ENCODE data around the gene SUPT20H.
A peak's percentile ranks its signal among the peaks of the same experiment; 100 is the strongest.

SUPT20H gene

GRCh38 chr13:36999054-36999714 is 60.3 kb downstream of the SUPT20H start, which contains the start of gene ALG5:
TSS of gene ALG5 (minus strand) at chr13:36999340. CDS start at chr13:36999300, 40 bp downstream.
- DNase-seq (ENCODE audit: low spot score), result peak; percentile 84

GRCh38 chr13:36998624-36999041 is 60.9 kb downstream of the SUPT20H start:
- DNase-seq (ENCODE audit: low spot score), result no peak

GRCh38 chr13:36997716-36998427 is 61.6 kb downstream of the SUPT20H start:
- DNase-seq (ENCODE audit: low spot score), result no peak

GRCh38 chr13:36992362-36992761 is 67.1 kb downstream of the SUPT20H start:
- no peak for DNase-seq (ENCODE audit: low spot score)

GRCh38 chr13:36986462-36987240 is 72.8 kb downstream of the SUPT20H start:
- DNase-seq (ENCODE audit: low spot score), result no peak

- DNase-seq (ENCODE audit: low spot score), result peak; percentile 54
Measured at GRCh38 chr13:36981156-36981743, 78.2 kb downstream of the SUPT20H start.

- DNase-seq (ENCODE audit: low spot score), result no peak
Measured at GRCh38 chr13:36979361-36980050, 80.0 kb downstream of the SUPT20H start.

GRCh38 chr13:36975172-36975571 is 84.3 kb downstream of the SUPT20H start:
- DNase-seq (ENCODE audit: low spot score), result no peak

- DNase-seq (ENCODE audit: low spot score), result no peak
Measured at GRCh38 chr13:36973621-36974295, 85.7 kb downstream of the SUPT20H start.

- no peak for DNase-seq (ENCODE audit: low spot score)
Measured at GRCh38 chr13:36973009-36973408, 86.5 kb downstream of the SUPT20H start.

GRCh38 chr13:36966404-36966803 is 93.1 kb downstream of the SUPT20H start:
- DNase-seq (ENCODE audit: low spot score), result no peak

GRCh38 chr13:36965767-36966166 is 93.7 kb downstream of the SUPT20H start:
- DNase-seq (ENCODE audit: low spot score), result no peak

GRCh38 chr13:36959456-36960116 is 99.9 kb downstream of the SUPT20H start:
- DNase-seq (ENCODE audit: low spot score), result no peak
